Pancreas (tissue), 10 donors: ENCODE data around the gene CUL3. TPM values are rescaled to one million over a fixed set of nuclear protein-coding genes. Genes with fewer than 3 reads are reported as not detected.

Experiments used
- ATAC-seq, 4 donors: fragments of 200-7000 bp; cut with Tn5 transposase; one replicate each; pipeline versions ENCODE4 v1.8.0 to v1.9.1; 2020; ENCODE audit warnings: mild to moderate bottlenecking in 4 of 4, moderate library complexity in 4 of 4
- DNase-seq, 6 donors: peaks; one replicate each; pipeline ENCODE4 v3.0.0-alpha.2; 2020
- FAIRE-seq: peaks from 2 replicates; lab custom pipeline; 2012; peaks lifted over from hg19 to GRCh38; lab: Jason Lieb, UNC
- H3K27ac ChIP-seq, 4 donors: fragments of 200-600 bp; sonication (generic); 1 replicate in 3 of 4; 2 replicates in 1 of 4; pipeline versions ENCODE4 v1.5.0 to v1.8.0; 2020
- H3K27me3 ChIP-seq, 4 donors: fragments of 200-600 bp; one replicate each; pipeline ENCODE4 v1.8.0; 2021
- H3K36me3 ChIP-seq, 3 donors: fragments of 200-600 bp; sonication (generic) in 1 of 3; one replicate each; pipeline versions ENCODE4 v1.5.0 to v1.8.0; 2020 to 2021
- H3K4me1 ChIP-seq, 3 donors: fragments of 200-600 bp; one replicate each; pipeline ENCODE4 v1.8.0; 2021
- H3K4me3 ChIP-seq, 4 donors: fragments of 200-600 bp; sonication (generic) in 2 of 4; one replicate each; pipeline versions ENCODE4 v1.5.0 to v1.8.0; 2020 to 2021
- H3K9me3 ChIP-seq, 4 donors: fragments of 200-600 bp; one replicate each; pipeline ENCODE4 v1.8.0; 2021
- CTCF ChIP-seq, 4 donors: fragments of 200-600 bp; sonication (generic) in 3 of 4; IDR thresholded peaks; one replicate each; pipeline versions ENCODE4 v1.5.0 to v1.8.0; 2021; ENCODE audit warnings: antibody characterized with exemption in 4 of 4
- WGBS, 2 donors: extraction: QIAGEN DNeasy Blood & Tissue Kit; methylation state at CpG; one replicate each; pipeline ENCODE4 v1.1.7; 2013; 5-methylcytosine and 5-hydroxymethylcytosine counted together
- intact Hi-C, 3 donors: fragments of 100-400 bp; cut with DNase I; formaldehyde crosslinking; loops; one replicate each; pipeline versions ENCODE4 v1.11.1 to v1.14.2; 2022
- polyA plus RNA-seq, 2 donors: library from polyadenylated mRNA; stranded (reverse); fragments of 200-250 nt; gene quantifications; one replicate each; pipeline ENCODE4 v1.2.3, GENCODE V29; 2013
- total RNA-seq, 6 donors: library from RNA; stranded (reverse); fragmentation: NEBNext Ultra II Directional in 4 of 6; extraction: Animal tissue kit (Norgen Biotek cat#: 25700) in 4 of 6; gene quantifications; one replicate each; pipeline versions ENCODE4 v1.2.1 to v1.2.4, GENCODE V29; 2021 to 2023
- donor health status: healthy with polysubstance abuse.
- donor health status: DM: no; HTN: no; CAD: no; lungs with moderate emphysema.
- donor health status: DM: no; HTN: no; CAD: no.
- donor health status: control.
- donor health status: control.
- donor health status: Bipolar disorder and iron deficiency.
- donor health status: DM: yes; HTN: yes; CAD: no.
- donor health status: DM: no; HTN: no; CAD: no.
- donor health status: DM: no; HTN: no; CAD: no.
- donor health status: DM: yes; HTN: yes; CAD: no.

Gene CUL3
- total RNA-seq = 10 to 100 TPM; 32.2 to 41.6 (median 36.2) TPM
- polyA plus RNA-seq = 10 to 100 TPM; 39.7 to 49.5 TPM

- DNase-seq (peak; percentile 98 to 100 (median 99)), ATAC-seq (peak; percentile 95 to 99 (median 96)), FAIRE-seq (no peak)
- Histone ChIP-seq H3K27ac (peak within 1 kb of the TSS; percentile 57 to 88 (median 78)), H3K27me3 (no peaks in the 10 kb centered on the region), H3K36me3 (no peaks in the 10 kb centered on the region), H3K4me1 (peaks cover 0 to 18% (median 9%) of the 10 kb centered on the region in 3 donors), H3K4me3 (peak within 1 kb of the TSS; percentile 70 to 81 (median 72)), H3K9me3 (no peaks in the 10 kb centered on the region)
- WGBS, 2 donors = 1% methylated on average over 35 to 68 of the region's 68 CpGs
- intact Hi-C loops = no loop called here
- TF ChIP-seq CTCF (IDR thresholded peaks at IDR 0.05) = no peak
Measured at GRCh38 chr2:224585211-224586088, at the start of gene CUL3. TSS of gene CUL3 (minus strand) at chr2:224585363. CDS start at chr2:224585009, 354 bp downstream.

GRCh38 chr2:224630659-224631550 is 45.7 kb upstream of the CUL3 start:
- no peaks in the 10 kb centered on the region for H3K27me3 ChIP-seq
- FAIRE-seq (no peak), DNase-seq (no peak), ATAC-seq (no peak)
- no peak overlapping the region for H3K27ac ChIP-seq
- no peak overlapping the region for H3K4me3 ChIP-seq
- H3K4me1 ChIP-seq = no peaks in the 10 kb centered on the region
- H3K9me3 ChIP-seq = no peaks in the 10 kb centered on the region
- no peaks in the 10 kb centered on the region for H3K36me3 ChIP-seq
- no peak for TF ChIP-seq CTCF (IDR thresholded peaks at IDR 0.05)
- intact Hi-C loops = loop anchor here in 1 of 3 donors (10.0 kb wide), 1 partner anchor 266 kb away; no protein-coding TSS in a partner anchor
- WGBS, 2 donors = 62 to 70% methylated on average over 6 of the region's 6 CpGs

GRCh38 chr2:224628416-224628815 is 43.3 kb upstream of the CUL3 start:
- no peak for ATAC-seq
- H3K4me1 ChIP-seq = no peaks in the 10 kb centered on the region
- WGBS, 2 donors = 97 to 98% methylated on average over 3 of the region's 3 CpGs

DNA sequence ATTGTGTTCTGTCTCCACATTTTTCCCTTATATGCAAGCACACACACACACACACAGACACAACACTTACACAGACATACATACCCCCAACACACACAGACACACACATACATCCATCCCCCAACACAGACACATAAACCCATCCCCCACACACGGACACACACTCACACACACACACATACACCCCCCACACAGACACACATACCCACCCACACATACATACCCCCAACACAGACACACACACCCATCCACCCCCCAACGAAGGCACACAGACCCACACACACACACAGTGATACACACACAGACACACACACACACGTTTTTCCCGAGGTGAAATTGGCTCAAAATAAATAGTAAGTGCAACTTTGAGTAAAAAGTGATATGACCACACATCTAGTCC is 41.6 kb upstream of the CUL3 start:
- DNase-seq = no peak
- ATAC-seq = no peak
- intact Hi-C loops = no loop called here
- FAIRE-seq = no peak
- no peaks in the 10 kb centered on the region for H3K9me3 ChIP-seq
- no peak for TF ChIP-seq CTCF (IDR thresholded peaks at IDR 0.05)
- H3K4me3 ChIP-seq = no peak overlapping the region
- H3K4me1 ChIP-seq = no peaks in the 10 kb centered on the region
- no peak overlapping the region for H3K27ac ChIP-seq
- WGBS, 2 donors = 41 to 47% methylated on average over 4 of the region's 4 CpGs
- H3K36me3 ChIP-seq = no peaks in the 10 kb centered on the region
- H3K27me3 ChIP-seq = no peaks in the 10 kb centered on the region

More at GRCh38 chr2:224628416-224628815, 43.3 kb upstream of the CUL3 start:
- no peak for TF ChIP-seq CTCF (IDR thresholded peaks at IDR 0.05)
- H3K9me3 ChIP-seq = no peaks in the 10 kb centered on the region
- intact Hi-C loops = no loop called here
- FAIRE-seq (no peak), DNase-seq (no peak)
- H3K27ac ChIP-seq = no peak overlapping the region
- H3K27me3 ChIP-seq = no peaks in the 10 kb centered on the region
- no peak overlapping the region for H3K4me3 ChIP-seq
- no peaks in the 10 kb centered on the region for H3K36me3 ChIP-seq
